Activated T-cell treated with anti-CD3 and anti-CD28 coated beads, Interleukin-2, amount 50 U/mL, for 24 hours (primary cell): Measurements from ENCODE around the gene TTC9.

Source experiments
- DNase-seq: peaks from one replicate; pipeline ENCODE4 v3.0.0-alpha.2; 2020
- H3K27ac Mint-ChIP-seq: 2 replicates; pipeline ENCODE4 v1.8.0; 2020; ENCODE audit warnings: mild to moderate bottlenecking, mixed read lengths
- H3K27me3 Mint-ChIP-seq: 2 replicates; pipeline ENCODE4 v1.8.0; 2020; ENCODE audit warnings: mixed read lengths
- H3K36me3 Mint-ChIP-seq: 2 replicates; pipeline ENCODE4 v1.8.0; 2020; ENCODE audit warnings: low read depth, mixed read lengths
- H3K4me1 Mint-ChIP-seq: 2 replicates; pipeline ENCODE4 v1.8.0; 2020; ENCODE audit warnings: low read depth, mixed read lengths
- H3K4me3 Mint-ChIP-seq: 2 replicates; pipeline ENCODE4 v1.8.0; 2020; ENCODE audit warnings: mild to moderate bottlenecking, moderate library complexity, mixed read lengths
- H3K9me3 Mint-ChIP-seq: 2 replicates; pipeline ENCODE4 v1.8.0; 2020; ENCODE audit warnings: mixed read lengths

Gene TTC9

GRCh38 chr14:70724944-70725343, 83.2 kb downstream of the TTC9 start:
- no peaks in the 10 kb centered on the region for H3K9me3 Mint-ChIP-seq
- no peaks in the 10 kb centered on the region for H3K27me3 Mint-ChIP-seq
- no peaks in the 10 kb centered on the region for H3K4me1 Mint-ChIP-seq
- no peak for DNase-seq
- no peak overlapping the region for H3K4me3 Mint-ChIP-seq
- peak overlapping the region; percentile 28 for H3K27ac Mint-ChIP-seq
- H3K36me3 Mint-ChIP-seq, result peaks cover 3% of the 10 kb centered on the region
